Ureter (tissue), 1 donor: Measurements from ENCODE around the gene AGRP. TPM values are rescaled to one million over a fixed set of nuclear protein-coding genes. Genes with fewer than 3 reads are reported as not detected.
"Not testable (repeated sequence)": the region's sequence is repeated elsewhere in the genome, so short reads cannot be mapped to it uniquely, and the experiment has no call there.

Experiments
- DNase-seq: peaks from one replicate; pipeline ENCODE4 v3.0.0-alpha.2; 2020; ENCODE audit warnings: low spot score
- total RNA-seq: library from RNA; stranded (reverse); gene quantifications from one replicate; pipeline ENCODE4 v1.2.4, GENCODE V29; 2023
- donor health status: DM: yes; HTN: yes; CAD: no.

AGRP gene
- total RNA-seq = not detected

GRCh38 chr16:67483150-67483549 is at the start of gene AGRP:
Gene AGRP, minus strand, starts transcription at chr16:67483547. Its CDS starts 149 bp downstream, at chr16:67483398.
- no peak for DNase-seq

- DNase-seq = no peak
Observed at GRCh38 chr16:67531247-67531646, 47.9 kb upstream of the AGRP start.

GRCh38 chr16:67530013-67530939 is 46.9 kb upstream of the AGRP start:
- peak; percentile 78 for DNase-seq

GRCh38 chr16:67529582-67530012 is 46.2 kb upstream of the AGRP start:
- no peak for DNase-seq

GRCh38 chr16:67528870-67529581 is 45.7 kb upstream of the AGRP start:
- DNase-seq = no peak

GRCh38 chr16:67528222-67528869 is 45.0 kb upstream of the AGRP start, which contains the start of gene RIPOR1:
Gene RIPOR1, plus strand, starts transcription at chr16:67528829. Its CDS starts 9,618 bp downstream, at chr16:67538447.
- no peak for DNase-seq

- DNase-seq = no peak
Observed at GRCh38 chr16:67526149-67526791, 42.9 kb upstream of the AGRP start.

- no peak for DNase-seq
Observed at GRCh38 chr16:67525176-67525860, 42.0 kb upstream of the AGRP start.

- DNase-seq = peak; percentile 97
Observed at GRCh38 chr16:67521095-67521804, 37.9 kb upstream of the AGRP start.

- no peak for DNase-seq
Observed at GRCh38 chr16:67519242-67519641, 35.9 kb upstream of the AGRP start.

- no peak for DNase-seq
Observed at GRCh38 chr16:67518676-67519075, 35.3 kb upstream of the AGRP start.

- DNase-seq = no peak
Observed at GRCh38 chr16:67517661-67518423, 34.5 kb upstream of the AGRP start.

- DNase-seq = no peak
Observed at GRCh38 chr16:67517155-67517445, 33.8 kb upstream of the AGRP start.

- no peak for DNase-seq
Observed at GRCh38 chr16:67516296-67517154, 33.2 kb upstream of the AGRP start.

GRCh38 chr16:67514382-67514828 is 31.1 kb upstream of the AGRP start:
- peak; percentile 76 for DNase-seq

- not testable (repeated sequence) for DNase-seq
Observed at GRCh38 chr16:67513892-67514291, 30.5 kb upstream of the AGRP start.

GRCh38 chr16:67509016-67509415 is 25.7 kb upstream of the AGRP start:
- no peak for DNase-seq

- no peak for DNase-seq
Observed at GRCh38 chr16:67506468-67506867, 23.1 kb upstream of the AGRP start.
